Psoas muscle (tissue), 8 donors: Measurements from ENCODE around the gene PGLYRP2. TPM values are rescaled to one million over a fixed set of nuclear protein-coding genes. Genes with fewer than 3 reads are reported as not detected.
A peak's percentile ranks its signal among the peaks of the same experiment; 100 is the strongest.

Experiments used
- ATAC-seq, 4 donors: fragments of 200-7000 bp; cut with Tn5 transposase; one replicate each; pipeline ENCODE4 v1.9.1; 2020; ENCODE audit warnings: moderate library complexity in 3 of 4, mild to moderate bottlenecking in 2 of 4
- DNase-seq, 2 donors: peaks; one replicate each; pipeline ENCODE4 v3.0.0-alpha.2; 2020
- H3K27ac ChIP-seq: fragments of 200-600 bp; one replicate; pipeline ENCODE4 v1.8.0; 2022
- H3K27me3 ChIP-seq, 3 donors: fragments of 200-600 bp in 1 of 3; one replicate each; pipeline versions ENCODE4 v1.6.1 to v1.8.0; 2013 to 2022; ENCODE audit warnings: low read length in 2 of 3, mild to moderate bottlenecking in 2 of 3, moderate library complexity in 1 of 3; ENCODE audit not compliant: insufficient read depth in 3 of 3
- H3K36me3 ChIP-seq, 2 donors: fragments of 200-600 bp in 1 of 2; one replicate each; pipeline versions ENCODE4 v1.6.1 to v1.8.0; 2013 to 2022; ENCODE audit warnings: low read depth in 1 of 2, mild to moderate bottlenecking in 1 of 2, moderate library complexity in 1 of 2; ENCODE audit not compliant: insufficient read depth in 1 of 2
- H3K4me1 ChIP-seq: fragments of 200-600 bp; one replicate; pipeline ENCODE4 v1.8.0; 2022
- H3K4me3 ChIP-seq: fragments of 200-600 bp; one replicate; pipeline ENCODE4 v1.8.0; 2022; ENCODE audit warnings: mild to moderate bottlenecking
- H3K9me3 ChIP-seq: fragments of 200-600 bp; one replicate; pipeline ENCODE4 v1.8.0; 2022
- CTCF ChIP-seq: fragments of 200-600 bp; IDR thresholded peaks from one replicate; pipeline ENCODE4 v1.8.0; 2022; ENCODE audit warnings: antibody characterized with exemption
- WGBS, 3 donors: extraction: QIAGEN DNeasy Blood & Tissue Kit; methylation state at CpG; one replicate each; pipeline versions ENCODE4 v1.1.6 to v1.1.7; 2013; 5-methylcytosine and 5-hydroxymethylcytosine counted together
- intact Hi-C, 2 donors: fragments of 100-400 bp; cut with DNase I; formaldehyde crosslinking; loops; one replicate each; pipeline versions ENCODE4 v1.11.0 to v1.14.2; 2022
- polyA plus RNA-seq, 3 donors: library from polyadenylated mRNA; stranded (reverse); fragments of 200-250 nt; gene quantifications; one replicate each; pipeline ENCODE4 v1.2.3, GENCODE V29; 2013
- total RNA-seq, 4 donors: library from RNA; stranded (reverse); fragmentation: NEBNext Ultra II Directional in 2 of 4; extraction: Animal tissue kit (Norgen Biotek cat#: 25700) in 2 of 4; gene quantifications; one replicate each; pipeline versions ENCODE4 v1.2.1 to v1.2.4, GENCODE V29; 2021 to 2023
- donor health status: healthy with polysubstance abuse.
- donor health status: DM: no; HTN: no; CAD: no; lungs with moderate emphysema.
- donor health status: Bipolar disorder and iron deficiency.
- donor health status: healthy.
- donor health status: DM: yes; HTN: yes; CAD: no.
- donor health status: DM: no; HTN: no; CAD: no.
- donor health status: DM: no; HTN: no; CAD: no.
- donor health status: DM: yes; HTN: yes; CAD: no.

PGLYRP2 gene
- total and polyA plus RNA-seq, 7 donors, result not detected

GRCh38 chr19:15448778-15449619 lies 30.3 kb downstream of the PGLYRP2 start:
- peak in 1 of 2 donors; percentile 69 for DNase-seq

GRCh38 chr19:15448044-15448777 lies 31.1 kb downstream of the PGLYRP2 start:
- H3K4me3 ChIP-seq, result peak overlapping the region; percentile 78
- DNase-seq (peak in 1 of 2 donors; percentile 69), ATAC-seq (no peak)
- intact Hi-C loops, result loop anchor here in 1 of 2 donors (5.0 kb wide), 1 partner anchor 71 kb away; the partner anchor contains the start of gene AKAP8
- WGBS, 3 donors, result 45 to 59% (median 46%) methylated on average over 17 of the region's 17 CpGs
- peak overlapping the region; percentile 78 for H3K27ac ChIP-seq
- no peak for TF ChIP-seq CTCF
- H3K27me3 ChIP-seq, result no peaks in the 10 kb centered on the region
- H3K9me3 ChIP-seq, result no peaks in the 10 kb centered on the region
- peaks cover 39% of the 10 kb centered on the region for H3K4me1 ChIP-seq
- no peaks in the 10 kb centered on the region for H3K36me3 ChIP-seq

More at GRCh38 chr19:15448778-15449619, 30.3 kb downstream of the PGLYRP2 start:
- WGBS, 3 donors, result 3 to 9% (median 6%) methylated on average over 19 to 43 of the region's 43 CpGs
- Histone ChIP-seq H3K27me3 (no peaks in the 10 kb centered on the region), H3K4me3 (peak overlapping the region; percentile 78), H3K27ac (peak overlapping the region; percentile 78), H3K36me3 (no peaks in the 10 kb centered on the region), H3K4me1 (peaks cover 36% of the 10 kb centered on the region), H3K9me3 (no peaks in the 10 kb centered on the region)
- ATAC-seq, result no peak
- intact Hi-C loops, result loop anchor here in 1 of 2 donors (5.0 kb wide), 1 partner anchor 72 kb away; the partner anchor contains the start of gene AKAP8
- no peak for TF ChIP-seq CTCF

GRCh38 chr19:15447057-15447456 lies 32.2 kb downstream of the PGLYRP2 start:
- Histone ChIP-seq H3K4me1 (peaks cover 31% of the 10 kb centered on the region), H3K36me3 (no peaks in the 10 kb centered on the region), H3K4me3 (no peak overlapping the region), H3K9me3 (no peaks in the 10 kb centered on the region), H3K27me3 (no peaks in the 10 kb centered on the region), H3K27ac (peak overlapping the region; percentile 89)
- ATAC-seq, result no peak
- intact Hi-C loops, result loop anchor here in 1 of 2 donors (5.0 kb wide), 1 partner anchor 70 kb away; the partner anchor contains the start of gene AKAP8
- no peak for TF ChIP-seq CTCF
- DNase-seq, result no peak
- WGBS, 3 donors, result 86 to 87% (median 87%) methylated on average over 3 to 4 of the region's 4 CpGs

GRCh38 chr19:15445807-15446376 lies 33.4 kb downstream of the PGLYRP2 start:
- H3K4me1 ChIP-seq, result peaks cover 31% of the 10 kb centered on the region

More at GRCh38 chr19:15445807-15446376, 33.4 kb downstream of the PGLYRP2 start:
- no peaks in the 10 kb centered on the region for H3K27me3 ChIP-seq
- DNase-seq, result peak; percentile 59 to 90
- no peaks in the 10 kb centered on the region for H3K9me3 ChIP-seq
- ATAC-seq, result peak; percentile 64 to 83 (median 76)
- H3K36me3 ChIP-seq, result no peaks in the 10 kb centered on the region
- H3K27ac ChIP-seq, result peak overlapping the region; percentile 89
- no peak for TF ChIP-seq CTCF
- H3K4me3 ChIP-seq, result no peak overlapping the region
- intact Hi-C loops, result loop anchor here in 1 of 2 donors (5.0 kb wide), 1 partner anchor 69 kb away; the partner anchor contains the start of gene AKAP8
- 25 to 43% (median 28%) methylated on average over 7 of the region's 7 CpGs for WGBS, 3 donors
